Loucy (cell line): ENCODE measurements around the gene TMEM117.
"Not testable (repeated sequence)": the region's sequence is repeated elsewhere in the genome, so short reads cannot be mapped to it uniquely, and the experiment has no call there.

Experiments
- H2AFZ ChIP-seq: fragments of 200-600 bp; sonication (generic); 2 replicates; pipeline ENCODE4 v1.6.0; 2016; ENCODE audit warnings: antibody characterized with exemption, mild to moderate bottlenecking, low read length, moderate library complexity
- H3F3A ChIP-seq: fragments of 200-600 bp; 2 replicates; pipeline ENCODE4 v1.6.0; 2016; ENCODE audit warnings: antibody characterized with exemption, low read depth, mild to moderate bottlenecking
- H3K27me3 ChIP-seq: fragments of 200-600 bp; sonication (generic); 2 replicates; pipeline ENCODE4 v1.6.1; 2014; ENCODE audit warnings: low read length, mild to moderate bottlenecking; ENCODE audit not compliant: insufficient read depth, poor library complexity, severe bottlenecking
- H3K36me3 ChIP-seq: fragments of 200-600 bp; sonication (generic); 2 replicates; pipeline ENCODE4 v1.6.1; 2016; ENCODE audit warnings: low read length; ENCODE audit not compliant: insufficient read depth
- H3K4me1 ChIP-seq: fragments of 200-600 bp; sonication (generic); 2 replicates; pipeline ENCODE4 v1.5.1; 2014; ENCODE audit warnings: low read length, mild to moderate bottlenecking; ENCODE audit not compliant: insufficient read depth, poor library complexity, severe bottlenecking
- H3K4me2 ChIP-seq: fragments of 200-600 bp; sonication (generic); 2 replicates; pipeline ENCODE4 v1.6.0; 2014; ENCODE audit warnings: antibody characterized with exemption, low read length, low read depth, mild to moderate bottlenecking; ENCODE audit not compliant: poor library complexity, severe bottlenecking
- H3K4me3 ChIP-seq: fragments of 200-600 bp; sonication (generic); 2 replicates; pipeline ENCODE4 v1.5.1; 2014; ENCODE audit warnings: low read length, mild to moderate bottlenecking, mixed read lengths; ENCODE audit not compliant: poor library complexity, severe bottlenecking
- H3K79me2 ChIP-seq: fragments of 200-600 bp; sonication (generic); 2 replicates; pipeline ENCODE4 v1.6.1; 2014; ENCODE audit warnings: low read length; ENCODE audit not compliant: insufficient read depth
- H3K9ac ChIP-seq: fragments of 200-600 bp; sonication (generic); 2 replicates; pipeline ENCODE4 v1.6.0; 2014; ENCODE audit warnings: mild to moderate bottlenecking, low read depth, low read length, moderate library complexity; ENCODE audit not compliant: poor library complexity, severe bottlenecking
- H3K9me2 ChIP-seq: fragments of 200-600 bp; sonication (generic); replicated peaks from 2 replicates; pipeline ENCODE4 v1.6.1; 2016; ENCODE audit warnings: low read depth, low read length, mixed read lengths
- H3K9me3 ChIP-seq: fragments of 200-600 bp; sonication (generic); 2 replicates; pipeline ENCODE4 v1.6.1; 2014; ENCODE audit warnings: mild to moderate bottlenecking, antibody characterized with exemption, low read length, low read depth; ENCODE audit not compliant: insufficient read depth
- H4K20me1 ChIP-seq: fragments of 200-600 bp; sonication (generic); 2 replicates; pipeline ENCODE4 v1.6.0; 2014; ENCODE audit warnings: antibody characterized with exemption, low read length, mild to moderate bottlenecking; ENCODE audit not compliant: insufficient read depth, poor library complexity, severe bottlenecking
- EZH2phosphoT487 ChIP-seq: fragments of 200-600 bp; IDR thresholded peaks from 2 replicates; pipeline ENCODE4 v1.6.1; 2018; ENCODE audit warnings: antibody characterized with exemption, mild to moderate bottlenecking, moderate library complexity, borderline replicate concordance
- TF ChIP-seq, protein P1 (sequence below): fragments of 200-600 bp; sonication (generic); conservative IDR thresholded peaks from 2 replicates; pipeline ENCODE4 v1.5.1; 2014; ENCODE audit warnings: mild to moderate bottlenecking, antibody characterized with exemption, low read length

The TMEM117 gene

GRCh38 chr12:44038411-44038810 is 202.5 kb downstream of the TMEM117 start:
- no peaks in the 10 kb centered on the region for H3K9me2 ChIP-seq
- H3K27me3 ChIP-seq: no peaks in the 10 kb centered on the region
- no peak overlapping the region for H3K4me2 ChIP-seq
- H3K4me1 ChIP-seq: no peaks in the 10 kb centered on the region
- H3K4me3 ChIP-seq: no peak overlapping the region
- no peak overlapping the region for H3K9ac ChIP-seq
- H3F3A ChIP-seq: no peaks in the 10 kb centered on the region
- TF ChIP-seq, protein P1, sequence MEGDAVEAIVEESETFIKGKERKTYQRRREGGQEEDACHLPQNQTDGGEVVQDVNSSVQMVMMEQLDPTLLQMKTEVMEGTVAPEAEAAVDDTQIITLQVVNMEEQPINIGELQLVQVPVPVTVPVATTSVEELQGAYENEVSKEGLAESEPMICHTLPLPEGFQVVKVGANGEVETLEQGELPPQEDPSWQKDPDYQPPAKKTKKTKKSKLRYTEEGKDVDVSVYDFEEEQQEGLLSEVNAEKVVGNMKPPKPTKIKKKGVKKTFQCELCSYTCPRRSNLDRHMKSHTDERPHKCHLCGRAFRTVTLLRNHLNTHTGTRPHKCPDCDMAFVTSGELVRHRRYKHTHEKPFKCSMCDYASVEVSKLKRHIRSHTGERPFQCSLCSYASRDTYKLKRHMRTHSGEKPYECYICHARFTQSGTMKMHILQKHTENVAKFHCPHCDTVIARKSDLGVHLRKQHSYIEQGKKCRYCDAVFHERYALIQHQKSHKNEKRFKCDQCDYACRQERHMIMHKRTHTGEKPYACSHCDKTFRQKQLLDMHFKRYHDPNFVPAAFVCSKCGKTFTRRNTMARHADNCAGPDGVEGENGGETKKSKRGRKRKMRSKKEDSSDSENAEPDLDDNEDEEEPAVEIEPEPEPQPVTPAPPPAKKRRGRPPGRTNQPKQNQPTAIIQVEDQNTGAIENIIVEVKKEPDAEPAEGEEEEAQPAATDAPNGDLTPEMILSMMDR: no peak
- TF ChIP-seq EZH2phosphoT487: no peak
- H3K9me3 ChIP-seq: no peaks in the 10 kb centered on the region
- H3K79me2 ChIP-seq: no peaks in the 10 kb centered on the region
- H4K20me1 ChIP-seq: no peaks in the 10 kb centered on the region
- H3K36me3 ChIP-seq: no peaks in the 10 kb centered on the region
- H2AFZ ChIP-seq: no peak overlapping the region

- not testable (repeated sequence) for H3K9me2 ChIP-seq, H3K9me3 ChIP-seq, H3F3A ChIP-seq, H3K27me3 ChIP-seq, H3K4me3 ChIP-seq, H3K36me3 ChIP-seq, H4K20me1 ChIP-seq, H2AFZ ChIP-seq, H3K79me2 ChIP-seq, H3K4me2 ChIP-seq, H3K9ac ChIP-seq, H3K4me1 ChIP-seq
Measured at GRCh38 chr12:44044491-44044890, 208.6 kb downstream of the TMEM117 start.

DNA sequence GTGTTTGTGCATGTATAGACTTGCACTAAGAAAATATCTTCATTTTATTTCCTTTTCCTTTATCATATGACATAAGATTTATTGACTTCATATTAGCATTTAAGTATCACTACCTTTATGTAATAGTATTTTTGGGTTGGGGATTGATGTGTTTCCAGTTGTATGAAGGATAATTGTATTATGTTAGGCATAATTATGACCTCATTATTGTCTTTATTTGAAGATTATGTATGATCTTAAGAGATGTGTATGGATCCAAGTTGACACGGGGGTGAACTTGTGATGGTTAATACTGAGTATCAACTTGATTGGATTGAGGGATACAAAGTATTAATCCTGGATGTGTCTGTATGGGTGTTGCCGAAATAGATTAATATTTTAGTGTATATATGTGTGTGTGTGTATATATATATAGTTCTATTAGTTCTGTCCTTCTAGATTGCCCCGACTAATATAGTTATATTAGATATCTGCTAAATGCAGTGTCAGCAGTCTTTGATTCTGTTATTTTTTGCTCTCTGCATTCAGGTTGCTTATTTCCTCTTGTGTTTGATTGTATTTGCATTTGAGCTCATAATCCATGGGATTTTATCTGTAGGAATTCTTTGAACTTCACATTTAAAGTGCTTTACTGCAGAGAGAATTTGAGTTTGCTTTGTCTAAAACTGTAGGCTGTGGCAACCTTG is 211.0 kb downstream of the TMEM117 start:
- Histone ChIP-seq H4K20me1 (no peaks in the 10 kb centered on the region), H3F3A (no peaks in the 10 kb centered on the region), H3K9me2 (no peaks in the 10 kb centered on the region), H3K79me2 (no peaks in the 10 kb centered on the region), H3K27me3 (no peaks in the 10 kb centered on the region), H3K9me3 (no peaks in the 10 kb centered on the region), H3K4me3 (no peak overlapping the region), H2AFZ (no peak overlapping the region), H3K4me1 (no peaks in the 10 kb centered on the region), H3K4me2 (no peak overlapping the region), H3K36me3 (no peaks in the 10 kb centered on the region), H3K9ac (no peak overlapping the region)
- TF ChIP-seq EZH2phosphoT487: no peak
- TF ChIP-seq, protein P1: no peak

DNA sequence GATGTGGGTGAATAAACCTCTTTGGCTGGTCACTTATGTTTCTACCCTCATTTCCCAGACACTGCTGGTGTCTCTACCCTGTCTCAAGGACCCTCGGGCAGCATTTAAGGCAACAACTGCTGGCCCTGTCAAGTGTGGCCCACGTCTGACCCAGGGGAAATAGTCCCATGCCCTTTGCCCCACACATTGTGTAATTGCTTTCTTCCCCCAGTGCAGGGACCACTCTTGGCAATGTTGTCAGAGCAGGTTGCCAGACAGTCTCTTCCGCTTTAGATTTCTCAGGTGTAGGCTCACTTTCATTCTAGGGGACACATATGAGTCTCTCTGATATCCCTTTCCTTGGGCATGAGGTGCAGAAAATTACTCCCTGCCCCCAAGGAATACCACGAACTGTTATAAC is 216.7 kb downstream of the TMEM117 start:
- Histone ChIP-seq H2AFZ (no peak overlapping the region), H3K9ac (no peak overlapping the region), H3K36me3 (no peaks in the 10 kb centered on the region), H3K4me3 (no peak overlapping the region), H3K79me2 (no peaks in the 10 kb centered on the region), H3F3A (no peaks in the 10 kb centered on the region), H3K4me2 (no peak overlapping the region), H3K4me1 (no peaks in the 10 kb centered on the region), H3K9me2 (no peaks in the 10 kb centered on the region), H4K20me1 (no peaks in the 10 kb centered on the region), H3K9me3 (no peaks in the 10 kb centered on the region), H3K27me3 (no peaks in the 10 kb centered on the region)
- TF ChIP-seq, protein P1: no peak
- no peak for TF ChIP-seq EZH2phosphoT487
